ENCODE measurements around the gene KIN.
A peak's percentile ranks its signal among the peaks of the same experiment; 100 is the strongest.

Gene KIN

GRCh38 chr10:7818295-7819120, 30.7 kb upstream of the KIN start, which contains the start of gene TAF3 (continued):
- TF ChIP-seq ZNF366 (tag by site-specific recombination; conservative IDR thresholded peaks at IDR 0.05), result no peak
- no peak for TF ChIP-seq SETDB1 (IDR thresholded peaks at IDR 0.05; ENCODE audit: insufficient read length, low read length)
- TF ChIP-seq ZNF394 (tag by site-specific recombination; IDR thresholded peaks at IDR 0.05; ENCODE audit: borderline replicate concordance), result peak; percentile 47; the same call in 1 of the 2 replicates
- TF ChIP-seq TCF7L2 (IDR thresholded peaks at IDR 0.05; ENCODE audit: borderline replicate concordance, low read depth, low read length), result no peak
- TF ChIP-seq ZNF146 (tag by site-specific recombination; IDR thresholded peaks at IDR 0.05), result 0 out of 2 replicates have a peak, but pooled peaks have one; percentile 3
- TF ChIP-seq ZBTB20 (tag by site-specific recombination; IDR thresholded peaks at IDR 0.05), result peak; percentile 90
- no peak for TF ChIP-seq ZNF157 (tag by site-specific recombination; IDR thresholded peaks at IDR 0.05)
- TF ChIP-seq PRDM10 (tag by site-specific recombination; IDR thresholded peaks at IDR 0.05), result peak; percentile 16; the same call in 1 of the 2 replicates
- no peak for TF ChIP-seq ZNF292 (tag by site-specific recombination; IDR thresholded peaks at IDR 0.05; ENCODE audit: borderline replicate concordance, low read depth)
- no peak for TF ChIP-seq GLI2 (tag by site-specific recombination; IDR thresholded peaks at IDR 0.05; ENCODE audit: borderline replicate concordance, low read depth)
- TF ChIP-seq ZNF555 (tag by site-specific recombination; conservative IDR thresholded peaks at IDR 0.05), result no peak
- TF ChIP-seq ZNF664 (tag by site-specific recombination; IDR thresholded peaks at IDR 0.05), result no peak
- TF ChIP-seq AEBP2 (tag by site-specific recombination; IDR thresholded peaks at IDR 0.05; ENCODE audit: borderline replicate concordance), result no peak
- 0 out of 2 replicates have a peak, but pooled peaks have one; percentile 30 for TF ChIP-seq HIC1 (tag by site-specific recombination; IDR thresholded peaks at IDR 0.05)
- TF ChIP-seq KLF10 (tag by site-specific recombination; IDR thresholded peaks at IDR 0.05), result 0 out of 2 replicates have a peak, but pooled peaks have one; percentile 16
- no peak for TF ChIP-seq ZNF26 (tag by site-specific recombination; IDR thresholded peaks at IDR 0.05)
- no peak for TF ChIP-seq ZNF621 (tag by site-specific recombination; IDR thresholded peaks at IDR 0.05)
- no peak for TF ChIP-seq ZNF202 (tag by site-specific recombination; IDR thresholded peaks at IDR 0.05; ENCODE audit: borderline replicate concordance)
- no peak for TF ChIP-seq ZNF140 (tag by site-specific recombination; IDR thresholded peaks at IDR 0.05)
- 0 out of 2 replicates have a peak, but pooled peaks have one; percentile 25 for TF ChIP-seq ZNF391 (tag by site-specific recombination; IDR thresholded peaks at IDR 0.05; ENCODE audit: borderline replicate concordance, low read depth)
- TF ChIP-seq ZNF221 (tag by site-specific recombination; IDR thresholded peaks at IDR 0.05; ENCODE audit: borderline replicate concordance), result no peak
- no peak for TF ChIP-seq ZNF623 (tag by site-specific recombination; IDR thresholded peaks at IDR 0.05)
- TF ChIP-seq KLF7 (tag by site-specific recombination; IDR thresholded peaks at IDR 0.05; ENCODE audit: borderline replicate concordance), result peak; percentile 83
- TF ChIP-seq ZNF776 (tag by site-specific recombination; IDR thresholded peaks at IDR 0.05; ENCODE audit: borderline replicate concordance), result no peak
- no peak for TF ChIP-seq ZNF488 (tag by site-specific recombination; IDR thresholded peaks at IDR 0.05)
- no peak for TF ChIP-seq MEIS1 (CRISPR knock-in tag; IDR thresholded peaks at IDR 0.05; ENCODE audit: borderline replicate concordance)
- TF ChIP-seq ATF2 (tag by site-specific recombination; IDR thresholded peaks at IDR 0.05; ENCODE audit: low read depth), result no peak
